Middle frontal gyrus (tissue), 1 donor: Measurements from ENCODE around the gene NTHL1.
"Not testable (repeated sequence)": the region's sequence is repeated elsewhere in the genome, so short reads cannot be mapped to it uniquely, and the experiment has no call there.

Experiments used
- DNase-seq: peaks from one replicate; pipeline ENCODE4 v3.0.0-alpha.2; 2015; ENCODE audit warnings: low spot score; ENCODE audit errors: extremely low spot score

Gene NTHL1

DNA sequence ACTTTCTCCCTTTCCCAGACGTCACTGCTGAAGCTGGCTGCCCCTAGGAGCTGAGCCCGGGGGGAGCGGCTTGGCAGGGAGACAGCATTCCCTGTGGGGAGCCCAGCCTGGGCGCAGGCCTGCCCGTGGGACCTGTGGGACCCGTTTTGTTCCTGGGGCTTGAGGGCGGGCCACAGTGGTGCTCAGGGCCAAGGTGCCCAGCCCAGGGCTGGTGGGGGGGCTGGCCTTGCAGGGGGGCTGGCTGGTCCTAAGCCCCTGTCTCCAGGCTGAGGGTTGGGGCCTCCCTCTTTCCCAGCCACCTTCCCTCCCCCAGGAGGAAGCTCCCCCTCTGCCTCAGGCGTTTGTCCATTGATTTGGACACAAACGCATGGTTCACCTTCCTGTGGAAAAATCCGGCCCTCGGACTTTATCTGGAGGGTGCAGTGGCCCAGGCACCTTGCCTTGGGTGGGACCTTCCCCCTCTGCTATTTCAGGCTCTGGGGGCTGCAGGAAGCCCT is 16.5 kb downstream of the NTHL1 start:
- DNase-seq = no peak

DNA sequence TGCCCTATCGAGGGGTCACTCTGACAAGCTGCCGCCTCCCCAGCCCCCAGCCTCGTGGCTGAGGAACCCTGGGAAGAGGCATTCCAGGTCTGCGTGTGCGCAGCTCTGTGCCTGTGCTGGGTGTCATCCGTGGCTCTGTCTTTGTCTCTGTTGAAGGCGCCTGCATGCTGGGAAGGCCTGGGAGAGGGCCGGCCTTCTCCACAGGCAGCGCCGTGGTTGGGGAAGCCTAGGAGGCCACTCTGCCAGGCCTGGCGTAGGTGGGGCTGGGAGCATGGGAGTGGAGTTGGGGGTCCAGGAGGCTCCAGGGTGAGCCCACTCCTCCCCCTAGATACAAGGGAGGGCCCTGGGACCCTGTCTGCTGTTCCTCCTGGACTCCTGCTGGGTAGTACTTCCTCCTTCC is 17.6 kb downstream of the NTHL1 start:
- DNase-seq = no peak

DNA sequence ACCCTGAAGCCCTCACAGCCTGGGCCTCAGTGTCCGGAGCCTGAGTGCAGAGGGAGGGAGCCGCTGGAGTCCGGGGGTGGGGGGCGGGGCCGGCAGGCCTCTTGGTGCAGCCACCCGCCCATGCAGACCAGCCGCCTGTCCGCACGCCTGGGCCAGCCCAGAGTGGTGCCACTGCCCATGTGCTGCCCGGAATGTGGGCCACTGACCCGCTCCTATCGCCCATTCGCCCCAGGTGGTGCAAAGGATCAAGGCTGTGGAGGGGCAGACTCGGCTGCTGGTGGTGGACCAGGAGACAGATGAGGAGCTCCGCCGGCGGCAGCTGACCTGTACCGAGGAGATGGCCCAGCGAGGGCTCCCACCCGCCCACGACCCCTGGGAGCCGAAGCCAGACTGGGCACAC is 18.3 kb downstream of the NTHL1 start:
- no peak for DNase-seq

DNA sequence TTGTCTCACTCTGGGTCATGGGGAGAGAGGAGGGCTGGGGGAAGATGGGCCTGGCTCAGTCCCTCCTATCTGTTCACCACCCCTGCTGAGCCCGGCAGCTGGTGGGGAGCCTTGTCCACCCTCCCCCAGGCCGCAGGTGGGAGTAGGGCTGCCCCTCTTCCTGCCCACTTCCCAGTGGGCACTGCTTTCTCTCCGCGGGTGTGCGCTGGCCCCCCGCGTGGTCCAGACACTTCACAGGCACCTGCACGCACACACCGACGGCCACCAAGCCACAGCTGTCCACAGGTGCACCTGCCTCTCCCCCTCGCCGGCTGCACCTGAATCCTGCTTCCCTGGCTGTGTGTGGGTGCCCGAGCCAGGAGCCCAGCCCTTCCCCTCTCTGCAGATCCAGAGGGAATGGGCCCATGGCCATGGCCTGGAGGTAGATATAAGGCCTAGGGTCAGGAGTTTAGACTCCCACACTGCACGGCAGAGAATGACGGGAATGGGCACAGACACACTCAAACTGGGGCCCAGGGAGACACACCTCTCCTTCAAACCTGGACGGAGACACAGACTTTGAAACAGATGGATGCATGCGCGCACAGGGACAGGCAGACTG is 18.9 kb downstream of the NTHL1 start:
- no peak for DNase-seq

DNA sequence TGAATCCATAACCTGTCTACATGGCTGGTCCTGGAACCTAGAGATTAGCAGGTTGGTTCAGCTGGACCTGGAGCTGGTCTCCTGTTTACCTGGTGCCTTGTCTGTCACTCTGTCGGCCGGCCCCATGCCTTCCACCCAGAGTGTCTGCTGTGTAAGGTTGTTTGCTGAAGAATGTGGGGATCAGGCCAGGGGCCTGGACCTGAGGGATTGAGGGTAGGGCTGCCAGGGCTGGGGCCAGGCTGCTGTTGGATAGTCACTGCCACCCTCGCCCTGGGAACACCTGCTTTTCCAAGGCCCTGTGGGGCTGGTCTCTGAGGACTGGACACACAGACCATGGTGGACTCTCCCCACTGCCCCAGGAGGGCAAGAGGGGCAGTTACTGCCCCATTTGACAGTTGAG is 19.5 kb downstream of the NTHL1 start:
- DNase-seq = no peak

DNA sequence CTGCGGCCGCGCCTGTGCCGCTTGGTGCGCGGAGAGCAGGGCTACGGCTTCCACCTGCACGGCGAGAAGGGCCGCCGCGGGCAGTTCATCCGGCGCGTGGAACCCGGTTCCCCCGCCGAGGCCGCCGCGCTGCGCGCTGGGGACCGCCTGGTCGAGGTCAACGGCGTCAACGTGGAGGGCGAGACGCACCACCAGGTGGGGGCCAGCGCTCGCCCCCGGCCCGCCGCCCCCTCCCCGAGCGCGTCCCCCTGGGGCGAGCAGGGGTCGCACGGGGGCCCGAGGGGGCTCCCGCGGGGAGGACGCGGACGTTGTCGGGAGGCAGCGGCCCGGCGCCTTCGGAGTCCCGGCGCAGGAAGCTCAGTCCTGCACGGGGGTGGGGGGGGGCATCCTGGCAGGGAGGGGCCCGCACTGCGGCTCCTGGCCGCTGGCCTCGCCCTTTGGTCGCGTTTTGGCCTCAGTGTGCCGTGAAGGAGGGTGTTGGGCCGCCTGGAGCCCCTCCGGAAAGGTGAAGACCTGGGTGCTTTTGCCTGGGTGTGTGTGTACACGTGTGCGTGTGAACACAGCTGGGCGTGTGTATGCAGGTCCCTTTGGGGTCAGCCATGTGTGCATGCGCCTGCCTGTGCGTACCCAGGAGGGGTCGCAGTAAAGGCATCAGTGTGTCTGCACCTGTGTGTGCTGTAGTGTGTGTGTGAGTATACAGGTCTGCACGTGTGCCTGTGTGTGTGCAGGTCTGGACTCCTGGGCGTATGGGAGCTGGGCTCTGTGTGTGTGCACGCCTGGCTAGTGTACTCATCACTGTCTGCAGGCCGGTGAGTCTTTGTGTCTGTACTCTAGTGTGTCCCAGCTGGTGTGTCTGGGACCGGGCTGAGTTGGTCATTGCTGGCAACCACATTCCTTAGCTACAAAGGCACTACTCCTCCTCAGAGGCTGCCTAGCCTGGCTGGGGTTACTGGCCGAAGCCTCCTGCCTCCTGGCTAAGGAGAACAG is 20.3 kb downstream of the NTHL1 start:
- no peak for DNase-seq

DNA sequence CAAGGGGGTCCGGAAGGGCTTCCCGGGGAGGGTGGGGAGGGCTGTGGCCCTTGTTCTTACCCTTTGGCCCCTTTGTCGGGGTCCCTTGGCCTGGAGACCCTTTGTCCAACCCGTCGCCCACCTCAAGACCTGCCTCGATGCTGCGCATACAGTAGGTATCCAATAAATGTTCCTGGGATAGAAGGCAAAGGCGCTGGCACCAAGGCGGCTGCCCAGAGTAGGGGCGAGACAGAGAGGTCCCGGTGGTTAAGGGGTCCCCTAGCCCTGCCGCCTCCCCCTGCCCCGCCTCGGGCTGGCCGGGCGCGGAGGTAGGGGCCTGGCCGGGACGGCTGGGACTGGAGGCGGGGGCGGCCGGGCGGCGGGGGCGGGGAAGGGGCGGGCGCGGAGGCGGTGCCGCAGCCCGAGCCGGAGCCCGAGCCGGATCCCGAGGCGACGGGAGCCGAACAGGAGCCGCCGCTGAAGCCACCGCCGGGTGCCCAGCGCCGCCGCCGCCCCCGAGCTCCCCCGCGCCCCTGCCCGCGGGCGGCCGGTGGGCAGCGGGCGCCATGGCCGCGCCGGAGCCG is 21.1 kb downstream of the NTHL1 start, which contains the start of gene NHERF2:
Gene NHERF2, plus strand, starts transcription at position 442 of the 563 bp plus-strand sequence. Its CDS starts 104 bp downstream, at position 546.
- DNase-seq = no peak

DNA sequence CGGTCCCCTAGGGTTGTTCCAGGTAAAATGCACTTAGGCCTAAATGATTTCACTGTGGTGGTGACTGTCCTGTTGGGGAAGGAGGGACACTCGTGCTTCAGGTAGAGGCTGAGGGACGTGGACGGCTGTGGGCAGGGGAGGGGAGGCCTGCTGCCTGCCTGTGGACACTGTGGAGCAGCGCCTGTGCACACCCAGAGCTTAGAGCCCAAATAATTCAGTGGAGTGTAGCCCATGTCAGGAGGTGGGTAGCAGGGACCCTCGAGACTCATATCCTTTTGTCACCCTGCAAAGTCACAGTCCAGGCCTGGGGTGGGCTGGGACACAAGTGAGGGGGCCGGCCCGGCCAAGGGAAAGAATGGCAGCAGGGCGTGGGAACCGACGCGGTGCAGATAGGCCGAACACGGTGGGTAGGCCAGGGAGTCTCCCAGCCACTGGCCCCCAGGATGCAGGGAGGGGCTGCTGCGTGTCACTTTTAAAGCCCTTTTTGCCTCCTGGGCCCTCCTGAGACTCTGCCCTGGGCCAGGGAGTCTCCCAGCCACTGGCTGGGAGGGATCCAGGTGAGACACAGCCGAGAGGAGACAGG is 21.7 kb downstream of the NTHL1 start:
- no peak for DNase-seq

DNA sequence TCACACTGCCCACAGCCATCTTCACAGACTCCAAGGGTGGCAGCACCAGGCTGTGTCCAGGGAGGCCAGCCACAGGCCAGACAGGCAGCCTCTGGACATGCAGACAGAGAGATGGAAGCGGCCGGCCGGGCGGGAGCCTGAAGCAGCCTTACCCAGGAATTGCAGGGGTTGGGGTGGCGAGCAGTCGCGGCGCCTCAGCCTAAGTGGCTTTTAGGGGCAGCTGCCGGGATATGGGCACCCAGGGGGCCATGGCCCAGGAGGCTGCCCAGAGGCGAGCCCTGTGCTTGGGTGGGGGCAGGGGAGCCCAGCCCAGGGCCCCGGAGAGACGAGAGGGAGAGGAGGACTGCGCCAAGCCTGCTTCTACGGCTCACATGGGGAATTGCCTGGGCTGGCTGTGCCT is 22.4 kb downstream of the NTHL1 start:
- no peak for DNase-seq

DNA sequence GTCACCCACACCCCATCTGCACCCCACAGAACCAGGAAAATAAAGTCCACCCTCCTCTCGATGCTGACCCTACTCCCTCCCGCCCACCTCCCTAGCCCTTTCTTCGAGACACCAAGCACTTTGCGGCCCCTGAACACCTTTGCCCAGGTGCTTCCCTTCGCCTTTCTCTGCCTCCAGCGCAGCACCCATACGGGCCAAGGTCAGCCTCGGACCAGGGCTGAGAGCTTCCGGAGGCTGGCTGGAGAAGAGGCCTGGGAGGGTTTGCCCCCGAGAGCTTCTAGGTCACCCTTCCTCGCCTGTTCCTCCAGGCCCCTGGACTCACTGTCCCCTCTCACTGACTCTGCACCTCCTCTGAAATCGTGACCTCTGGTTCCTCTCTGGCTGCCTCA is 23.6 kb downstream of the NTHL1 start:
- DNase-seq = no peak

DNA sequence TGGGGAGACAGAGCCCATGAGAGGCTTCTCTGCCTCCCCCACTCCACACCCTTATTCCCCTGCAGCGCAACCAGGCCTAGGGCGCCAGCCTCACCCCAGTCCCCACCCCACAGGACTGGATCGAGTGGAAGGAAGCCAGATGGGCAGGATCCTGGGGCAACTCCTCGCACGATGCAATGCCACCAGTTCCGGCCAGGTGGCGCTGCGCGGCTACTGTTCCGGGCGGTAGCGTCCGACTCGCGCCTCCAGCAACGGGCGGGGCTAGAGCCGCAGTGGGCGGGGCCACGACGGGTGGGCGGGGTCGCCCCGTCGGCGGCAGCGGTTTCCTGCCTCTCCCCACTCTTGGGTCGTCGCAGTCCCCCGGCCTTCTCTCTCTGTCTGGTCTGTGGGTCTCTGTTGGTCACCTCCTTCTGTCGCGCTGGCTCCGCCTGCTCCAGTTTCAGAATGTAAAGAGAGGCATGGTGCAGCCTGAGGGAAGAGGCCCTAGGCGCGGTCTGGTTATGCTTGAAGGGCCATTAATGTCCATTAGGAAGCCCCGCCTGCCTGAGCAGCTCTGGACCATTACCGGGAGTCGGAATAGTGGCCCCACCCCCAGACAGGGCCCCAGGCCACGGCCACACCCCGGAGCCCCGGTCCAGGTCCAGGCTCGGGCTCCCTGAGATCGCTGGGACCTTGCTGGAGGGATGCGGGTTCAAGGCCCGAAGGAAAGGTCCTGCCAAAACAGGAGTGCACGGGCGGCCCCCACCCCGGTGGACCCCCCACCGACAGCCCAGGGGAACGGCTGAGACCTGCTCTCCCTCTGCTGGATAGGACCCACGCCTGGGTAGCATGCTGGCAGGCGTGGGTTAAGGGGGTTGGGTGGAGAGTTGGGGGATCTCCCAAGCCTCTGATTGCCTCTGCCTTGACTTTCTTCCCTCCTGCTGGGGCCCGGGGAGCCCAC is 24.3 kb downstream of the NTHL1 start:
- DNase-seq = peak; percentile 88

DNA sequence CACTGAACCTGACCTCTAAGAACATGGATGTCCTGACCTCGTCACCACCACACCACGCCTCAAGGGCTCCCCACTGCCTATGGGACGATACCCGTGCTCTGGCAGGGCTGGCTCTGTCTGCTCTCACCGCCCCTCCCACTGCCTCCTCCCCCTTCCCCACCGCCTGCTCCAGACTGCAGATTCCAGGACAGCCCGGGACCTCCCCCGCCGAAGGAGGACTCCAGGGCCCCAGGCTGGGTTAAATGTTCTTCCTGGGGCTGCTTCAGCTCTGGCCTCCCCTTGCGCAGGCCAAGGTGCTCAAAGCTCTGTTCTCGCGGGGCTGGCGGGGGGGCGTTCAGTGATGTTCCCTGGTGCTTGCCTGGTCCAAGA is 24.9 kb downstream of the NTHL1 start:
- DNase-seq = no peak

DNA sequence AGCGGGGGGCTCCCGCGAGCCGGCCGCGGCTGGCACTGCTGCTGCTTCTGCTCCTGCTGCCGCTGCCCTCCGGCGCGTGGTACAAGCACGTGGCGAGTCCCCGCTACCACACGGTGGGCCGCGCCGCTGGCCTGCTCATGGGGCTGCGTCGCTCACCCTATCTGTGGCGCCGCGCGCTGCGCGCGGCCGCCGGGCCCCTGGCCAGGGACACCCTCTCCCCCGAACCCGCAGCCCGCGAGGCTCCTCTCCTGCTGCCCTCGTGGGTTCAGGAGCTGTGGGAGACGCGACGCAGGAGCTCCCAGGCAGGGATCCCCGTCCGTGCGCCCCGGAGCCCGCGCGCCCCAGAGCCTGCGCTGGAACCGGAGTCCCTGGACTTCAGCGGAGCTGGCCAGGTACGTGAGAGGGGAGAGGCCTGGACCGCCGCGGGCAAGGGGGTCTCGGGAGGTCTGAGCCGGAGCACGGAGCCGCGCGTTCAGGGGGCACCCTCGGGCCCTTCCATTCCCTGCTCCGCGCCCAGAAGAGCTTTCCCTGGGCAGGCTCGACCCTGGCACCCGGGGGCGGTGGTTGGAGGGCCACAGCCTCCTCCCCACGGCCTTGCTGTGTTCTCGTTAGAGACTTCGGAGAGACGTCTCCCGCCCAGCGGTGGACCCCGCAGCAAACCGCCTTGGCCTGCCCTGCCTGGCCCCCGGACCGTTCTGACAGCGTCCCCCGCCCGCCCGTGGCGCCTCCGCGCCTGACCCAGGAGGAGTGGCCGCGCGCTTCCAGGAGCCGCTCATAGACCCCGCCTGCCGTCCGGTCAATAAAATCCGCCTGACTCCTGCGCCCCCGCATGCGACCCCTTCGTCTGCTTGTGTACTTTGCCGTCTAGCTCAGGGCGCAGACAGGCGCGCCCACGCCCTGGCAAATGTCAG is 27.5 kb downstream of the NTHL1 start:
- DNase-seq = no peak

DNA sequence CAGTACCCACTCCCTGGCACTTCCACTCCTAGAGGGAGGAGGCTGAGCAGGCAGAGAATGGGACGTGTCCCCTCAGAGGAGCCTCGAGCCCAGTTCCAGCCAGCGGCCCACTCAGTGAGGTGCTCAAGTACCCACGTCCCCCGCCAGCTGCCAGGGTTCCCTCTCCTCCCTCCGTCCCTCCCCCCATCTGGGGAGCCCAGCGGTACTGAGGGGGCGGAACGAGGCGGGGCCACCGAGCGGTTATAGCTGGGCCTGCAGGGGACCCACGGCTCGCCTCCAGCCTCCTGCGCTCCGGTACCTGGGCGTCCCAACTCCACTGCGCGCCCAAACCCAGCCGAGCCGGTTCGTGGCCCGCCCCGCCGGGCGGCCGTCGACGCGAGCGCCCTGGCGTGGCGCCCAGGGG is 28.1 kb downstream of the NTHL1 start, which contains the start of gene NPW:
Gene NPW, plus strand, starts transcription at position 268 of the 403 bp plus-strand sequence.
- no peak for DNase-seq

DNA sequence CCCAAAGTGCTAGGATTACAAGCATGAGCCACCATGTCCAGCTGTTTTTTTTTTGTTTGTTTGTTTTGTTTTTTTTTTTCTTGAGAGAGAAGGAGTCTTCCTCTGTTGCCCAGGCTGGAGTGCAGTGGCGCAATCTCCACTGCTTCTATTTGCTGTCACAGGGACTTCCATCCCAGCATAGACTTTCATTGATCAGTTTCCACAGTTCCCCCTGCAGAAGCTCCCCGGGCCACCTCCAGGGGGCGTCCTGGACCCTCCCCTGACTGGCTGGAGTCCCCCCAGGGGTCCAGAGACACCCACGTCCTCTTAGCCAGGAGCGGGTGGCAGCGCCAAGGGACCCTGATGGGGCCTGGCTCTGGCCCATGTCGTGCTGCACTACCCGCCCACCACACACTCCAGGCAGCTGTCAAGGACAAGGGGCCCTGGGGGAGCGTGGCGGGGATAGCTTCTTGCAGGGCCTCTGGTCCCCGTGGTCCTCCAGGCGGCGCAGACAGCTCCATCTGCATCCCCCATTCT is 31.2 kb downstream of the NTHL1 start:
- no peak for DNase-seq

DNA sequence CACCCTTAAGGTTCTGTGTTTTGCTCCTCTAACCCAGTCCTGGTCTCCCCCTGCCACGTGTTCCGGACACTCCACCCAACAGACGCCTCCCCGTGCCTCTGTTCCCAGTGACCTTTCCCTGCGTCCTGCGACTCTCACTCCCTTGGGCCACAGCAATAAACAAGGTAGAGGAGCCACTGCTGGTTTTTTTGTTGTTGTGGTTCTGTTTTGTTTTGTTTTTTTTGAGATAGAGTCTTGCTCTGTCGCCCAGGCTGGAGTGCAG is 31.8 kb downstream of the NTHL1 start:
- no peak for DNase-seq

DNA sequence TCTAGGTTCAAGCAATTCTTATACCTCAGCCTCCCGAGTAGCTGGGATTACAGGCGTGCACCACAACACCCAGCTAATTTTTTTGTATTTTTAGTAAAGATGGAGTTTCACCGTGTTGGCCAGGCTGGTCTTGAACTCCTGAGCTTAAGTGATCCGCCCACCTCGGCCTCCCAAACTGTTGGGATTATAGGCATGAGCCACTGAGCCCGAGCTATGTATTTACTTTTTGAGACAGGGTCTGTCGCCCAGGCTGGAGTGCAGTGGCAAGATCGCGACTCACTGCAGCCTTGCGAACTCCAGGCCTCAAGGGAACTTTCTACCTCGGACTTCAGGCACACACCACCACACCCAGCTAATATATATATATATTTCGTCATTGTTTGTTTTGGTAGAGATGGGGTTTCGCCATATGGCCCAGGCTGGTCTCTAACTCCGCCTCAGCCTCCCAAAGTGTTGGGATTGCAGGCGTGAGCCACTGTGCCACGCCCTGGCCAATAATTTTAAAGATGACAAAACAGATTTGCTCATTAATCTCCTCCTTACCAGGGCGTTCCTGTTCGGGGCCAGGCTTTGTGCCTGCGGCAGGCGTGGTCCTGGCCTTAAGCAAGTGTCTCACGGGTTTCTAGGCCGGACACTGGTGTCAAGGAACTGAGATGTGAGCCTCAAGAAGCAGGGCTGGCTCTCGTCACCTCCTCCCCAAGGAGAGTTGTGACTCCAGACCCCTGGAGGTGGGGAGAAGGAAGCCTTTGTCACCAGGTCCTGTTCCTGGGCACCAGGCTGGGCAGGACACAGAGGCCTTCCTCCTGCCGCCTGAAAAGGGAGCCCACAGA is 32.3 kb downstream of the NTHL1 start:
- no peak for DNase-seq

DNA sequence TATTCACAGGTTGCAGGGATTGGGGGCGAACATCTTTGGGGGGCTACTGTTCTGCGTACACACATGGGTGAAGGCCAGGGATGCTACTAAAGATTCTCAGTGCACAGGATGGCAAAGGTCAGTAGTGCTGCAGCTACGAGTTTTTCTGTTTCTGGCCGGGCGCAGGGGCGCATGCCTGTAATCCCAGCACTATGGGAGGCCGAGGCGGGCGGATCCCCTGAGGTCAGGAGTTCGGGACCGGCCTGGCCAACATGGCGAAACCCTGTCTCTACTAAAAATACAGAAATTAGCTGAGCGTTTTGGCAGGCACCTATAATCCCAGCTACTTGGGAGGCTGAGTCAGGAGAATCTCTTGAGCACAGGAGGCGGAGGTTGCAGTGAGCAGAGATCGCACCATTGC is 34.1 kb downstream of the NTHL1 start:
- DNase-seq = no peak

DNA sequence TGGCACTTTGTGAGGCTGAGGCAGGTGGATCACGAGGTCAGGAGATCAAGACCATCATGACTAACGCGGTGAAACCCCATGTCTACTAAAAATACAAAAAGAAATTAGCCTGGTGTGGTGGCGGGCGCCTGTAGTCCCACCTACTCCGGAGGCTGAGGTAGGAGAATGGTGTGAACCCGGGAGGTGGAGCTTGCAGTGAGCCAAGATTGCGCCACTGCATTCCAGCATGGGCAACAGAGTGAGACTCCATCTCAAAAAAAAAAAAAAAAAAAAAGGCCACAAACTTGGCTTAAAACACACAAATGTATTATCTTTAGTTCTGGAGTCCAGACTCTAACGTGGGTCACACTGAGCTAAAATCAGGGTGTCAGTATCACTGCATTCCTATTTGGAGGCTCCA is 35.9 kb downstream of the NTHL1 start:
- not testable (repeated sequence) for DNase-seq
